Pancreas (tissue), 10 donors: Measurements from ENCODE around the gene PITPNB. TPM values are rescaled to one million over a fixed set of nuclear protein-coding genes. Genes with fewer than 3 reads are reported as not detected.

Experiments
- ATAC-seq, 4 donors: fragments of 200-7000 bp; cut with Tn5 transposase; one replicate each; pipeline versions ENCODE4 v1.8.0 to v1.9.1; 2020; ENCODE audit warnings: mild to moderate bottlenecking in 4 of 4, moderate library complexity in 4 of 4
- DNase-seq, 6 donors: peaks; one replicate each; pipeline ENCODE4 v3.0.0-alpha.2; 2020
- FAIRE-seq: peaks from 2 replicates; lab custom pipeline; 2012; peaks lifted over from hg19 to GRCh38; lab: Jason Lieb, UNC
- H3K27ac ChIP-seq, 4 donors: fragments of 200-600 bp; sonication (generic); 1 replicate in 3 of 4; 2 replicates in 1 of 4; pipeline versions ENCODE4 v1.5.0 to v1.8.0; 2020
- H3K27me3 ChIP-seq, 4 donors: fragments of 200-600 bp; one replicate each; pipeline ENCODE4 v1.8.0; 2021
- H3K36me3 ChIP-seq, 3 donors: fragments of 200-600 bp; sonication (generic) in 1 of 3; one replicate each; pipeline versions ENCODE4 v1.5.0 to v1.8.0; 2020 to 2021
- H3K4me1 ChIP-seq, 3 donors: fragments of 200-600 bp; one replicate each; pipeline ENCODE4 v1.8.0; 2021
- H3K4me3 ChIP-seq, 4 donors: fragments of 200-600 bp; sonication (generic) in 2 of 4; one replicate each; pipeline versions ENCODE4 v1.5.0 to v1.8.0; 2020 to 2021
- H3K9me3 ChIP-seq, 4 donors: fragments of 200-600 bp; one replicate each; pipeline ENCODE4 v1.8.0; 2021
- WGBS, 2 donors: extraction: QIAGEN DNeasy Blood & Tissue Kit; methylation state at CpG; one replicate each; pipeline ENCODE4 v1.1.7; 2013; 5-methylcytosine and 5-hydroxymethylcytosine counted together
- intact Hi-C, 3 donors: fragments of 100-400 bp; cut with DNase I; formaldehyde crosslinking; loops; one replicate each; pipeline versions ENCODE4 v1.11.1 to v1.14.2; 2022
- polyA plus RNA-seq, 2 donors: library from polyadenylated mRNA; stranded (reverse); fragments of 200-250 nt; gene quantifications; one replicate each; pipeline ENCODE4 v1.2.3, GENCODE V29; 2013
- total RNA-seq, 6 donors: library from RNA; stranded (reverse); fragmentation: NEBNext Ultra II Directional in 4 of 6; extraction: Animal tissue kit (Norgen Biotek cat#: 25700) in 4 of 6; gene quantifications; one replicate each; pipeline versions ENCODE4 v1.2.1 to v1.2.4, GENCODE V29; 2021 to 2023
- TF ChIP-seq, protein P1 (sequence below), 4 donors: fragments of 200-600 bp; sonication (generic) in 3 of 4; IDR thresholded peaks; one replicate each; pipeline versions ENCODE4 v1.5.0 to v1.8.0; 2021; ENCODE audit warnings: antibody characterized with exemption in 4 of 4
- donor health status: healthy with polysubstance abuse.
- donor health status: DM: no; HTN: no; CAD: no; lungs with moderate emphysema.
- donor health status: DM: no; HTN: no; CAD: no.
- donor health status: control.
- donor health status: control.
- donor health status: Bipolar disorder and iron deficiency.
- donor health status: DM: yes; HTN: yes; CAD: no.
- donor health status: DM: no; HTN: no; CAD: no.
- donor health status: DM: no; HTN: no; CAD: no.
- donor health status: DM: yes; HTN: yes; CAD: no.

The PITPNB gene
- total and polyA plus RNA-seq, 8 donors, result 14.3 to 38.0 (median 26.2) TPM

DNA sequence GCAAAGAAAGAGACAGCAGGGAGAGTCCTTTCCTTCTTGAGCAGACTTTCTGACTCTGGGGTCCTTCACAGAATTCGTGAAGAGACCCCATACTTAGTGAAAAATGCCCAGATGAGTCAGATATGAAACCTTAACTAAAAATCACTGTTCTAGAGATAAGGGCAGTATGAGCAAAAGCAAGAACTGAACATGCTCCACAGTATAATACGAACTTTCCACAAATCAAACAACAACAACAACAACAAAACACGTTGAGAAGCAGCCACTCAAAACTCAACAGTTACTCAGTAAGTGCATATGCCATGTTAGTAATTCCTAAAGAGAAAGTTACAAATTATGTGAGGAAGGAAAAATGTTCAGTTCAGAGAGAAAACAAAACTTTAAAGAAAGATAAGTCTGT, 44.3 kb downstream of the PITPNB start:
- Histone ChIP-seq H3K27me3 (no peaks in the 10 kb centered on the region), H3K4me3 (no peak overlapping the region), H3K9me3 (no peaks in the 10 kb centered on the region), H3K36me3 (peaks cover 0 to 2% (median 0%) of the 10 kb centered on the region in 3 donors), H3K27ac (no peak overlapping the region), H3K4me1 (peaks cover 20 to 39% (median 37%) of the 10 kb centered on the region in 3 donors)
- DNase-seq, result no peak
- ATAC-seq, result no peak
- TF ChIP-seq, protein P1, sequence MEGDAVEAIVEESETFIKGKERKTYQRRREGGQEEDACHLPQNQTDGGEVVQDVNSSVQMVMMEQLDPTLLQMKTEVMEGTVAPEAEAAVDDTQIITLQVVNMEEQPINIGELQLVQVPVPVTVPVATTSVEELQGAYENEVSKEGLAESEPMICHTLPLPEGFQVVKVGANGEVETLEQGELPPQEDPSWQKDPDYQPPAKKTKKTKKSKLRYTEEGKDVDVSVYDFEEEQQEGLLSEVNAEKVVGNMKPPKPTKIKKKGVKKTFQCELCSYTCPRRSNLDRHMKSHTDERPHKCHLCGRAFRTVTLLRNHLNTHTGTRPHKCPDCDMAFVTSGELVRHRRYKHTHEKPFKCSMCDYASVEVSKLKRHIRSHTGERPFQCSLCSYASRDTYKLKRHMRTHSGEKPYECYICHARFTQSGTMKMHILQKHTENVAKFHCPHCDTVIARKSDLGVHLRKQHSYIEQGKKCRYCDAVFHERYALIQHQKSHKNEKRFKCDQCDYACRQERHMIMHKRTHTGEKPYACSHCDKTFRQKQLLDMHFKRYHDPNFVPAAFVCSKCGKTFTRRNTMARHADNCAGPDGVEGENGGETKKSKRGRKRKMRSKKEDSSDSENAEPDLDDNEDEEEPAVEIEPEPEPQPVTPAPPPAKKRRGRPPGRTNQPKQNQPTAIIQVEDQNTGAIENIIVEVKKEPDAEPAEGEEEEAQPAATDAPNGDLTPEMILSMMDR (IDR thresholded peaks at IDR 0.05), result no peak
- WGBS, 2 donors, result 43 to 51% methylated on average over 3 of the region's 3 CpGs
- no peak for FAIRE-seq
- intact Hi-C loops, result no loop called here

DNA sequence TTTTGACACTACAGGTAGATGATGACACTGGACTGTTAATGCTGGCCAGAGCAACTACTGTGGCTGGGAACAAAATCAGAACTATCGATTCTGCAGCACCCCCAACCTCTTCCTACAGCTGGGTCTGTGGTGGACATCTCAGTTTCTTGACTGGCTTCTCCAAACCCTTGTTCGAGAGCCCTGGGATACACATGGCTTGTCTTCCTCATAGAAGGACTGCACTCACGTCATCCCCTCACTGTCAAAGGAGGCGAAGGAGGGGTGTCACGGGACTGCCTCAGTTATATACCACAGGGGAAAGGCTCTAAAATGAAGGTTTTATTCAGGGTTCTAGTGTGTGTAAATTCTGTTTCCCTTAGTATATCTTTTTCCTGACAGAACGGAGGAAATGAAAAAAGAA, 44.9 kb downstream of the PITPNB start:
- WGBS, 2 donors, result 90 to 91% methylated on average over 6 of the region's 6 CpGs
- FAIRE-seq, result no peak

DNA sequence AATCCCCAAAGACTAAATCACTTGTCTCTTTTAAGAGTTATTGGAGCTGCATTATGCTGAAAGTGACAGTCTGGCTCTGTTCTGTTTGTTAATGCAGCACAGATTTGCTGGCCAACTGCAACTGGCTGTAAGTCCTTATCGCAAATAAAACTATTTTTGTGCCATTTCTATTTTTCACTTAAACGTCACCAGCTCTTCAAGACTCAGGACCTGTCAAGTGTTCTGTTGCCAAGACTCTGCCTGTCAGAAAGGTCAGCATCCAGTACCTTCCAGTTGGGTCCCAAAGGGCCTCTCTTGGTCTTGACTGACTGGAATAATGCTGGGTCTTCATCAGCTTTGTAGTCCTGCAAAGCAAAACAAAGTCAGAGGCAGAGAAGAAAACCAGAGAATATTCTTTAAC, 45.6 kb downstream of the PITPNB start:
- peak in 1 of 4 donors; percentile 16 for ATAC-seq
- H3K4me1 ChIP-seq, result peaks cover 20 to 42% (median 41%) of the 10 kb centered on the region in 3 donors

More for the DNA sequence above, 44.9 kb downstream of the PITPNB start:
- H3K9me3 ChIP-seq, result no peaks in the 10 kb centered on the region
- peaks cover 0 to 2% (median 0%) of the 10 kb centered on the region in 3 donors for H3K36me3 ChIP-seq
- intact Hi-C loops, result no loop called here
- ATAC-seq (no peak), DNase-seq (no peak)
- TF ChIP-seq, protein P1 (IDR thresholded peaks at IDR 0.05), result no peak
- H3K4me3 ChIP-seq, result no peak overlapping the region
- H3K27me3 ChIP-seq, result no peaks in the 10 kb centered on the region
- peaks cover 20 to 39% (median 39%) of the 10 kb centered on the region in 3 donors for H3K4me1 ChIP-seq
- no peak overlapping the region for H3K27ac ChIP-seq

DNA sequence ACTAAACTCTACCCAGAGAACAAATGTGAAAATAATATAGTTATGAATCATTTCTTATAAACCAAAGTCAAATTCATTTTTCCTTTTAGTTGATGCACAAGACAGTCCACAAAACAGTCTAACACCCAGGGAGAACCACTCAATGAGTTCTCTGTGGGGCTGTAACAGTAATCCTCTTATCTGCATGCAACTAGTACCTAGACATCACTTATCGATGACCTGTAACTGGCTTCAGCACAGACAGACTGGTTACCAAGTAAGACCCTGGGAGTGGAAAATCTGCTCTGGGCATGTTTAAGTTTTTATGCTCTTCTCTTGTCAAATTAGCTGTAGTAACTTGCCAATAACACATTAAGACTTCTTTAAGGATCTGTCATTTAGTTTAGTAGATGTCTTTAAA, 46.6 kb downstream of the PITPNB start:
- Histone ChIP-seq H3K9me3 (no peaks in the 10 kb centered on the region), H3K36me3 (peaks cover 0 to 2% (median 0%) of the 10 kb centered on the region in 3 donors), H3K27me3 (no peaks in the 10 kb centered on the region), H3K4me1 (peaks cover 27 to 51% (median 38%) of the 10 kb centered on the region in 3 donors), H3K4me3 (no peak overlapping the region), H3K27ac (no peak overlapping the region)
- DNase-seq (no peak), ATAC-seq (no peak), FAIRE-seq (no peak)
- 95 to 98% methylated on average over 1 of the region's 1 CpG for WGBS, 2 donors
- TF ChIP-seq, protein P1 (IDR thresholded peaks at IDR 0.05), result no peak
- intact Hi-C loops, result no loop called here

More for the DNA sequence above, 45.6 kb downstream of the PITPNB start:
- Histone ChIP-seq H3K9me3 (no peaks in the 10 kb centered on the region), H3K36me3 (peaks cover 0 to 2% (median 0%) of the 10 kb centered on the region in 3 donors), H3K27ac (no peak overlapping the region), H3K27me3 (no peaks in the 10 kb centered on the region), H3K4me3 (no peak overlapping the region)
- TF ChIP-seq, protein P1 (IDR thresholded peaks at IDR 0.05), result no peak
- 41 to 44% methylated on average over 2 of the region's 2 CpGs for WGBS, 2 donors
- no peak for FAIRE-seq
- no peak for DNase-seq
- intact Hi-C loops, result no loop called here

DNA sequence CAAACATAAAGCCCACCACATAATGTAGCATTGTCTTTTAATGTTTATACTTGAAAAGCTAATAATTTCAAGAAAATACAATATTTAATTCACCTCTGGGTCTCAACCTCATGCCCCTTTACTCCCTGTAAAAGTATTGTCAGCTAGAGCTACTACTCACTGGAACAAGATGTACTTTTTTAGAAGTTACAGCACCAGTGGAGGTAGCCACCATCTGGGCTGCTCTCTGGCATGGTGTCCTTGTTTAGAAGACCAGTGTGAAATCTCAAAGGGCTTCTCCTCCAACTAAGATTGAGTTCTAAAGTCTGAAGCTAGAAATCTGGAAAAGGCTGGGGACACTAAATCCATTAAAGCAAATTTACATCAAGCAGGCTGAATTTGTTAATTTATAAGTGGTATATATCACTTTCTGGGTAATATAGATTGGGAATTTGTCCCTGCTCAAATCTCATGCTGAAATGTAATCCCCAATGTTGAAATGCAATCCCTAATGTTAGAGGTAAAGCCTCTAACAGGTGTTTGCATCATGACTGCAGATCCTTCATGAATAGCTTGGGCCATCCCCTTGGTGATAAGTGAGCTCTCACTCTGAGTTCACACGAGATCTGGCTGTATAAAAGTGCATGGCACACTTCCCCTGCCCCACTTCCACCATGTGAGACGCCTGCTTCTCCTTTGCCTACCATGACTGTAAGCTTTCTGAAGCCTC, 47.6 kb downstream of the PITPNB start:
- no peaks in the 10 kb centered on the region for H3K27me3 ChIP-seq
- TF ChIP-seq, protein P1 (IDR thresholded peaks at IDR 0.05), result no peak
- H3K4me3 ChIP-seq, result no peak overlapping the region
- H3K4me1 ChIP-seq, result peaks cover 26 to 52% (median 38%) of the 10 kb centered on the region in 3 donors
- peaks cover 0 to 2% (median 0%) of the 10 kb centered on the region in 3 donors for H3K36me3 ChIP-seq
- 94 to 96% methylated on average over 2 of the region's 2 CpGs for WGBS, 2 donors
- ATAC-seq (no peak), FAIRE-seq (no peak), DNase-seq (no peak)
- intact Hi-C loops, result no loop called here
- peak overlapping the region in 1 of 4 donors; percentile 57 for H3K27ac ChIP-seq
- no peaks in the 10 kb centered on the region for H3K9me3 ChIP-seq
